Right ventricle myocardium inferior (tissue), 1 donor: ENCODE results near the gene MTRR. TPM values are rescaled to one million over a fixed set of nuclear protein-coding genes. Genes with fewer than 3 reads are reported as not detected.
"Not testable (repeated sequence)": the region's sequence is repeated elsewhere in the genome, so short reads cannot be mapped to it uniquely, and the experiment has no call there.

Source experiments
- ATAC-seq: fragments of 200-7000 bp; cut with Tn5 transposase; one replicate; pipeline ENCODE4 v1.9.1; 2020; ENCODE audit warnings: mild to moderate bottlenecking, moderate library complexity
- DNase-seq: peaks from one replicate; pipeline ENCODE4 v3.0.0; 2021; ENCODE audit errors: missing footprints
- intact Hi-C: fragments of 100-400 bp; cut with DNase I; formaldehyde crosslinking; loops from one replicate; pipeline ENCODE4 v1.11.0; 2022
- total RNA-seq: library from RNA; stranded (reverse); fragmentation: NEBNext Ultra II Directional; extraction: Animal tissue kit (Norgen Biotek cat#: 25700); gene quantifications from one replicate; pipeline ENCODE4 v1.2.1, GENCODE V29; 2021
- donor health status: DM: no; HTN: yes; CAD: no; lungs with severe emphysema.

Gene MTRR
- total RNA-seq, 1 donor from 2014 or later: 32.2 TPM

- ATAC-seq (no peak), DNase-seq (no peak)
- intact Hi-C loops: no loop called here
Observed at GRCh38 chr5:7884491-7885267, 15.7 kb downstream of the MTRR start.

DNA sequence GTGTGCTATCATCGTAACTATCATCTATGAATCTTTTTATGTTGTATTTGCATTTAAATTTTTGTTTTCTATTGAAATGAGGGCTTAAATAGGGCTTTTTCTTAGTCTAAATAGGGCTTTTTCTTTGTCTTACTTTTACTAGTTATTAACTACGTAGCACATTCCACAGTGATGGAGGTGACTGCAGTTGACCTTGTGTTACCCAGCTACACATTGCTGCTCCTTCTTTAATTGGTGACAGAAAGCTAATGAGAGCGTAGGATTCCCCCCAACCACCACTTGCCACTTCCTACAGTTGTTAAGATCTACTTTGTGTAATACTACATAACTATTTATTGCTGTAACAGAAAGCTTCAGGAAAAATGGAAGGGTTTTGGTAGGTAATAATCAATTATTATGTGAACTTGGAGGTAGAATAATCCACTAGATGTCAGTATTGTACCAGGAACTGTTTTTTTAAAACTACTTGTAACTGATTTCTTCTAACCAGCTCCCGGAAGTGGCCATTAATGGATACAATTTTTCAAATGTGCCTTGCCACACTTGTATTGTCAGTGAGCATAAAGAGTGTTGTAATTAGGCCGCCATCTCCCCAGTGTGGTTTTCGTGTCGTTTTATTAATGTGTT lies 18.0 kb downstream of the MTRR start:
- no peak for DNase-seq
- intact Hi-C loops: no loop called here
- ATAC-seq: no peak

GRCh38 chr5:7888901-7889300 lies 20.0 kb downstream of the MTRR start:
- intact Hi-C loops: no loop called here
- DNase-seq: no peak
- no peak for ATAC-seq

- intact Hi-C loops: no loop called here
- no peak for DNase-seq
- ATAC-seq: no peak
Observed at GRCh38 chr5:7894439-7894838, 25.5 kb downstream of the MTRR start.

GRCh38 chr5:7894860-7895259 lies 25.9 kb downstream of the MTRR start:
- ATAC-seq (no peak), DNase-seq (no peak)
- intact Hi-C loops: no loop called here

DNA sequence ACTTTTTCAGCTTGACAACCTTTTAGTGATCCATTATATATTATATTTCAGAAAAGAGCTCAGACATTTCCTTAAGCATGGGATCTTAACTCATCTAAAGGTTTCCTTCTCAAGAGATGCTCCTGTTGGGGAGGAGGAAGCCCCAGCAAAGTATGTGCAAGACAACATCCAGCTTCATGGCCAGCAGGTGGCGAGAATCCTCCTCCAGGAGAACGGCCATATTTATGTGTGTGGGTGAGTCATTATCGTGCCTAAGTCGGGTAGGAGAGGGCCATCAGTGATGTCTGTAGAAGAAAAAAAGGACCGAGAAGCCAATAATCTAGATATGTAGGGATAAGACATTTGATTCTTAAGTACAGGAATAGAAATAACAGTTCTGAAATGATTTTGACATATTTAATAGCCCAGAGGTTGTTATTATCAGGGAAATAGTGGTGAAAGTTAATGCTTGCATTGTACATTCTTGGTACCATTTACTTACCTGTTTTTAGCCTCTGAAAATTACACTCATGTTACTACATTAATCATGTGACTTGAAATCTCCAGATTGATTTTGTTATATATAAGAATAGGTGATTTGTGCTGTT lies 28.2 kb downstream of the MTRR start:
- no peak for ATAC-seq
- intact Hi-C loops: no loop called here
- no peak for DNase-seq

DNA sequence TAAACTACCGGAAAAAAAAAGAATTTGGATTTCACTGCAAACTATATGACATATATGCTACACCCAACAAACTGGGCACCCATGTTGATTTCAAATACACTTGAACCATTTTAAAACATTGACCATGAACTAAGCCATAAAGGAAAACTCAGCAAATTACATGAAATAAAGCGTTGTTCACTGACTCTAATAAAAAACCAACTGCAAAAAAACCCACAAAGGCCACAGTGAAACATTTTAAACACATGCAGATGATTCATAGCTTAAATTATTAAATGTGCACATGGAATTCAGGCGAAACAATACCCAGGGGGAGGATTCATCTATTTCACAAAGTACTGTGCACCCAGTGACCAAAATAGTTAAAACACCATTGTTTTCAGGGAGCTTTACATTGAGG lies 33.3 kb downstream of the MTRR start:
- no peak for ATAC-seq
- intact Hi-C loops: no loop called here
- no peak for DNase-seq

DNA sequence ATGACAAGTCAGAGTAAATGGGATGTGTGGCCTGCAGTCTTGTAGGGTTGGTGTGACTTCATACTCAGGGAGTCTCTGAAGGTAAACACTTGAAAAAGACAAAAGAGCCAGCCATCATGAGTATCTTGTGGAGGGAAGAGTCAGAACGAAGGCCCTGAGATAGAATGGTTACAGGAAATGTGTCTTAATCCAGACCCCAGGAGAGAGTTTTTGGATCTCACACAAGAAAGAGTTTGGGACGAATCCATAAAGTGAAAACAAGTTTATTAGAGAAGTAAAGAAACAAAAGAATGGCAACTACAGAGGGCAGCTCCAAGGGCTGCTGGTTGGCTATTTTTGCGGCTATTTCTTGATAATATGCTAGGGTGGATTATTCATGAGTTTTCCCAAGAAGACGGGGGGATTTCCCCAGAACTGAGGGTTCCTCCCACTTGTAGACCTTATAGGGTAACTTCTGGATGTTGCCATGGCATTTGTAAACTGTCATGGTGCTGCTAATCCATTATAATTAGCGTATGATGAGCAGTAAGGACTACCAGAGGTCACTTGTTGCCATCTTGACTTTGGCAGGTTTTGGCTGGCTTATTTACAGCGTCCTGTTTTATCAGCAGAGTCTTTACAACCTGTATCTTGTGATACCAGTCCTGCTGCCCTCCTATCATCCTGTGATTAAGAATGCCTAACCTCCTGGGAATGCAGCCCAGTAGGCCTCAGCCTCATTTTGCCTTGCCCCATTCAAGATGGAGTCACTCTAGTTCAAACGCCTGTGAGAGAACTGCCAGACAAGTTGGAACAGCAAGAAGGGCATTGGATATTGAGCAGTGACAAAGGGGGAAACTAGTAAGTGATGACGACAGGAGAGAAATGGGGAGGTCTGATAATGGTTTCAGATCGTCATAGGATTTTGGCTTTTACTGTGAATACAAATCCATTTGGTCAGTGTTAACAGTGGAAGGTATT lies 34.0 kb downstream of the MTRR start:
- DNase-seq (no peak), ATAC-seq (no peak)
- intact Hi-C loops: no loop called here

DNA sequence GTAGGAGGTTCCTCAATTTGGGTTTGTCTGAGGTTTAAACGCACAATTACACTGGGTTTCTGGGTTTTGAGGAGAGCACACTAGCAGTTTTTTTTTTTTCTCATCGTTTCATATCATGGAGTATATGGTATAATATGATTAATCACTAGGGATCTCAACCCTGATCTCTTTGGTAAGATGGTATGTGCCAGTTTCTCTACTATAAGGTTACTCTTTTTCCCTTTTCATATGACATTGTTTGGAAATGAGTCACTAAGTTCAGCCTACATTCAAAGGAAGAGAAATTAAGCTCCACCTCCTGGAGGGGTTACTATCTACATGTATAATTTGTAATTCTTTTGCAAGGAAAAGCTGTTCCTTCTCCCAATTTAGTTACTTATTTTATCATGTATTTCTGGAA lies 35.2 kb downstream of the MTRR start:
- intact Hi-C loops: no loop called here
- ATAC-seq: no peak
- no peak for DNase-seq

GRCh38 chr5:7907612-7908011 lies 38.7 kb downstream of the MTRR start:
- ATAC-seq (no peak), DNase-seq (no peak)
- intact Hi-C loops: no loop called here

- DNase-seq: no peak
- intact Hi-C loops: no loop called here
- no peak for ATAC-seq
Observed at GRCh38 chr5:7908317-7908716, 39.4 kb downstream of the MTRR start.

DNA sequence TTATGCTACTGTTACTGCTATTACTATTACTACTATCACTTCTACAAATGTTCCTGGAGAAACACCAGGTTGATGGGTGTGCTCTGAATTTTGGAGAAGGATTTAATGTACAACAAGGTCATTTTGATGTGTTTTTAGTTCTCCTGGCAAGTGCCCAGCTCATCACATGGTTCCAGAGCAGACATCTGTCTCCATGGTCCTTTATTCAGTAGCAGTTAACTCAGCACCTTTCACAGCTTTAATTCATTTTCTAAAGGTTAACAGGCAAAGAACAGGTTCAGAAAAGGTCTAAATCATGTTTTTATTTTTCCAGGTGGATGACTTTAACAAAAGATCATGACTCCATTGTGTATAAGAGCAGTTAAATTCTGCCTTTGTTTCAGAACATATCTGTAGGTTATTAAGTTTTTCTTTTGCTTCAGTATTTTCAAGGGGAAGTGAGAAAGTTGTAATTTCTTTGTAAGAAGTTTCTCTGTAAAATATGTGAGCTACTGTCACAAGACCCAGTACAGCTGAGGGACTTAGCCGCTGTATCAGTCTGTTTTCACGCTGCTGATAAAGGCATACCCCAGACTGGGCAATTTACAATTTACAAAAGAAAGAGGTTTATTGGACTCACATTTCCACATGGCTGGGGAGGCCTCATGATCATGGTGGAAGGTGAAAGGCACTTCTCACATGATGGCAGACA lies 41.9 kb downstream of the MTRR start:
- intact Hi-C loops: no loop called here
- ATAC-seq: no peak

DNA sequence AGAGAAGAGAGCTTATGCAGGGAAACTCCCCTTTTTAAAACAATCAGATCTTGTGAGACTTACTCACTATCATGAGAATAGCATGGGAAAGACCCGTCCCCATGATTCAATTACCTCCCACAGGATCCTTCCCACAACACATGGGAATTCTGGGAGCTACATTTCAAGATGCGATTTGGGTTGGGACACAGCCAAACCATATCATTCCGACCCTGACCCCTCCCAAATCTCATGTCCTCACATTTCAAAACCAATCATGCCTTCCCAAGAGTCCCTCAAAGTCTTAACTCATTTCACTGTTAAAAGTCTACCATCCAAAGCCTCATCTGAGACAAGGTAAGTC lies 42.5 kb downstream of the MTRR start:
- DNase-seq, ATAC-seq, intact Hi-C loops: not testable (repeated sequence)

More for the DNA sequence above, 41.9 kb downstream of the MTRR start:
- no peak for DNase-seq

DNA sequence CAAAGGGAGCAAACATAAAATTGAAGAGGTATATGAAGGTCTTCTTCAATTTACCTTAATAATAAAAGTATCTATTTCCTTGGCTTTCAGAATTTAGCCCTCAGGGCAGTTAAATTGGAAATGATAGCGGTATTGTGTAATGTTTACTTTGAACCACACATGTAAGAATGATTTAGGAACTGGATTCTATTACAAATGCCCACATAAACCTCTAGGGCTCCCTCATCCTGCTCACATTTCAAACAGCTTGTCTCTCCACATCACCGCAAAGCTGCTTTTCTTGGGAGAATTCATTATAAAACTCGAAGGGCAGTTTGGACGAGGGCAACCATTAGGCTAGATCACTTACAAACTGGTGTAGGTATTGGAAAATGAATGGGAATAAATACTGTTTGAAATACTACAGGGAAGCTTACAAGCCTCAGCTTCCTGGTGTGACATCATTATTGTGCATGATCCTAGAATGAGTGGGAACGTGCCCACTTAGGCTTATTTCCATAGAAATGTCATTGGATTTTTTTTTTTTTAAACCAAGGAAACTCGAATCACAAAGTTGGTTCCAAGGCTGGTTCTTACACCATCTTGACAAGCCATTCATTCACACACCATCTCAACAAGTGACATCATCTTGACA lies 47.3 kb downstream of the MTRR start:
- intact Hi-C loops: no loop called here
- DNase-seq (no peak), ATAC-seq (no peak)

- ATAC-seq (no peak), DNase-seq (no peak)
- intact Hi-C loops: no loop called here
Observed at GRCh38 chr5:7917130-7918123, 48.5 kb downstream of the MTRR start.

- intact Hi-C loops: loop anchor here (10.0 kb wide), 1 partner anchor 1279 kb away; no protein-coding TSS in a partner anchor
- DNase-seq: no peak
- no peak for ATAC-seq
Observed at GRCh38 chr5:7925961-7926695, 57.2 kb downstream of the MTRR start.
